Activated gamma-delta T cell (primary cell): ENCODE results near the gene CD22.
"Not testable (repeated sequence)": the region's sequence is repeated elsewhere in the genome, so short reads cannot be mapped to it uniquely, and the experiment has no call there.

Experiments
- DNase-seq: peaks from one replicate; lab custom pipeline; 2025; lab: John Stamatoyannopoulos, UW
- total RNA-seq, 2 donors: gene quantifications; one replicate each; lab custom pipeline; 2026; lab: John Stamatoyannopoulos, UW

Gene CD22
- total RNA-seq, result 0 to 0.31 reads per million in 2 donors

GRCh38 chr19:35328851-35329285, at the start of gene CD22:
CD22 (plus strand) TSS chr19:35329187; CDS start chr19:35332041, 2,854 bp downstream.
- no peak for DNase-seq

- DNase-seq, result no peak
These were observed 49.6 kb upstream of the CD22 start for GRCh38 chr19:35279374-35279773.

- DNase-seq, result no peak
These were observed 48.8 kb upstream of the CD22 start for GRCh38 chr19:35279985-35280821.

GRCh38 chr19:35281303-35281702, 47.7 kb upstream of the CD22 start:
- DNase-seq, result no peak

- no peak for DNase-seq
These were observed 44.6 kb upstream of the CD22 start for GRCh38 chr19:35284153-35285094.

- no peak for DNase-seq
These were observed 43.9 kb upstream of the CD22 start for GRCh38 chr19:35285095-35285449.

- not testable (repeated sequence) for DNase-seq
These were observed 43.5 kb upstream of the CD22 start for GRCh38 chr19:35285465-35285864.

GRCh38 chr19:35286101-35286500, 42.9 kb upstream of the CD22 start:
- DNase-seq, result not testable (repeated sequence)

GRCh38 chr19:35287713-35288112, 41.3 kb upstream of the CD22 start:
- DNase-seq, result no peak

- no peak for DNase-seq
These were observed 40.7 kb upstream of the CD22 start for GRCh38 chr19:35288331-35288730.

- no peak for DNase-seq
These were observed 40.1 kb upstream of the CD22 start for GRCh38 chr19:35288906-35289305.

- DNase-seq, result no peak
These were observed 38.4 kb upstream of the CD22 start for GRCh38 chr19:35290381-35291127.

- no peak for DNase-seq
These were observed 37.7 kb upstream of the CD22 start for GRCh38 chr19:35291259-35291658.

GRCh38 chr19:35291916-35292315, 37.1 kb upstream of the CD22 start, which contains the start of gene MAG:
MAG (plus strand) TSS chr19:35292161; CDS start chr19:35295409, 3,248 bp downstream.
- no peak for DNase-seq

GRCh38 chr19:35292421-35293362, 36.3 kb upstream of the CD22 start:
- DNase-seq, result no peak

GRCh38 chr19:35293363-35293739, 35.6 kb upstream of the CD22 start:
- no peak for DNase-seq

GRCh38 chr19:35293808-35294207, 35.2 kb upstream of the CD22 start:
- DNase-seq, result no peak

GRCh38 chr19:35294328-35294727, 34.7 kb upstream of the CD22 start:
- no peak for DNase-seq

GRCh38 chr19:35294859-35295791, 33.9 kb upstream of the CD22 start:
- DNase-seq, result no peak
